ENCODE measurements around the gene LUC7L. TPM values are rescaled to one million over a fixed set of nuclear protein-coding genes. Genes with fewer than 3 reads are reported as not detected.

LUC7L gene
- total and polyA plus RNA-seq, 2 of the 8 experiments (the other 6 are each of a cell fraction or from before 2014, with no cell fraction given): 49.7 to 129 TPM

DNA sequence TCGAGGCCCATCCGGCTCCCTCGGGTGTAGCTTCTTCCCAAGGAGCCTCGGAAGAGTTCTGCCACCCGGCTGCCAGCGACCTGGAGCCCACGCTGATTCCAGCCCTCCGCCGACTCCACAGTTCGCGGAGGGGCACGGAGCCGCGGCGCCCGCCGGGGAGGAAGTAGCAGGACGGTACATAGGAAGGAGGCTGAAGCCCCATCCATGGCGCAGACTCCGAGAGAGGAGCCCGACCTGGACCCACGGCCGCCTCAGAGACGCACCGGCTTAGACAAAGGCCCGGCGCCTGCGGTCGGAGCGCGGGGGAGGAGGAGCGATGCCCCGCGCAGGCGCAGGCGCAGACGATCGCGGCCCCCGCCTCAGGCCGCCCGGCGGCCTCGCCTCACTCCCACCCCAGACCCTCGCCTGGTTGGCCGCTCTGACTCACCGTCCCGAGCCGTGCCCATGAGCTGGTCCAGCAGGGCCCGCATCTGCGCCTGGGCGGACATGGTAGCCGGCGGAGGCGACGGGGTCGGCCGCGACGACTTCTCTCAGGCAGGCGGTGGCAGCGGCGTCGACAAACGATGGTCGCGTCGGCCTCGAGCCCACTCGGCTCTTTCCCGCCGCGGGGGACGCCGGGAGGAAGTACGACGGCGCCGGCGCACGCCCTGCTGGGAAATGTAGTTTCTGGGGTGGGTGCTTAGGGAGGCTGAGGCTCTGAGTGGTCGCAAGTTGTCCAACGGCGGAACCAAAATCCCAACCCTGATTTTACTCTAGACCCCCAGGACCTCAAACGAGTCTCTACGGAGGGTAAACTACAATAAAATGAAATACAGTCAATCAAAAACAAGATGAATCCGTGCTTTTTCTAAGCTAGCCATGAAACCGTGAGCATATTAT lies at the start of gene LUC7L (continued):
- TF ChIP-seq BCL11A (IDR thresholded peaks at IDR 0.05; ENCODE audit: low read depth in 2 of 2, low read length in 2 of 2) (no peak), GABPA (IDR thresholded peaks at IDR 0.05; ENCODE audit: borderline replicate concordance, insufficient read depth, low read length) (peak; percentile 89; the same call in 1 of the 2 replicates), SP2 (IDR thresholded peaks at IDR 0.05; ENCODE audit: low read length) (no peak), CEBPB (IDR thresholded peaks at IDR 0.05; ENCODE audit: low read depth, low read length) (no peak), POLR2AphosphoS5 (IDR thresholded peaks at IDR 0.05; ENCODE audit: low read depth, low read length) (peak; percentile 99), NANOG (IDR thresholded peaks at IDR 0.05; ENCODE audit: insufficient read depth, low read depth, low read length, poor library complexity, severe bottlenecking) (no peak), RNF2 (IDR thresholded peaks at IDR 0.05; ENCODE audit: borderline replicate concordance, low read depth, low read length, missing control alignments, poor library complexity, severe bottlenecking) (no peak), SP4 (IDR thresholded peaks at IDR 0.05; ENCODE audit: low read length) (peak; percentile 68; the same call in 1 of the 2 replicates), HDAC6 (IDR thresholded peaks at IDR 0.05; ENCODE audit: low read depth, low read length) (no peak), CHD2 (IDR thresholded peaks at IDR 0.05; ENCODE audit: low read length) (0 out of 2 replicates have a peak, but pooled peaks have one; percentile 21), CREB1 (IDR thresholded peaks at IDR 0.05) (peak; percentile 94), TEAD4 (IDR thresholded peaks at IDR 0.05; ENCODE audit: low read depth, low read length) (no peak), SIX5 (IDR thresholded peaks at IDR 0.05; ENCODE audit: low read depth, low read length) (peak; percentile 92), POU5F1 (IDR thresholded peaks at IDR 0.05; ENCODE audit: low read depth, low read length) (no peak), TBP (IDR thresholded peaks at IDR 0.05; ENCODE audit: low read depth, low read length) (peak; percentile 90), CBX5 (IDR thresholded peaks at IDR 0.05; ENCODE audit: low read depth, low read length) (no peak), SIRT6 (IDR thresholded peaks at IDR 0.05; ENCODE audit: low read length) (no peak), SP1 (IDR thresholded peaks at IDR 0.05; ENCODE audit: low read depth, low read length) (0 out of 2 replicates have a peak, but pooled peaks have one; percentile 33), SAP30 (IDR thresholded peaks at IDR 0.05; ENCODE audit: insufficient read depth, insufficient replicate concordance, low read length) (no peak), FOSL1 (IDR thresholded peaks at IDR 0.05; ENCODE audit: insufficient read depth, low read depth, low read length) (no peak), RXRA (IDR thresholded peaks at IDR 0.05; ENCODE audit: insufficient read depth, low read depth, low read length) (no peak), KDM1A (IDR thresholded peaks at IDR 0.05; ENCODE audit: borderline replicate concordance, low read length) (no peak), TAF7 (optimal IDR thresholded peaks at IDR 0.05; ENCODE audit: borderline replicate concordance, low read depth, low read length) (peak; percentile 94)
- TF ChIP-seq, protein P1, sequence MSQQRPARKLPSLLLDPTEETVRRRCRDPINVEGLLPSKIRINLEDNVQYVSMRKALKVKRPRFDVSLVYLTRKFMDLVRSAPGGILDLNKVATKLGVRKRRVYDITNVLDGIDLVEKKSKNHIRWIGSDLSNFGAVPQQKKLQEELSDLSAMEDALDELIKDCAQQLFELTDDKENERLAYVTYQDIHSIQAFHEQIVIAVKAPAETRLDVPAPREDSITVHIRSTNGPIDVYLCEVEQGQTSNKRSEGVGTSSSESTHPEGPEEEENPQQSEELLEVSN (IDR thresholded peaks at IDR 0.05): peak; percentile 96
